Smooth muscle cell (in vitro differentiated cells): ENCODE results near the gene PDE5A. TPM values are rescaled to one million over a fixed set of nuclear protein-coding genes. Genes with fewer than 3 reads are reported as not detected.

Experiments used
- DNase-seq: peaks from one replicate; lab custom pipeline; 2025; ENCODE audit not compliant: unreplicated experiment; lab: John Stamatoyannopoulos, UW
- H2AFZ ChIP-seq: fragments of 200-600 bp; sonication (generic); 2 replicates; pipeline ENCODE4 v1.6.0; 2016; ENCODE audit warnings: antibody characterized with exemption, low read depth, mild to moderate bottlenecking
- H3F3A ChIP-seq: fragments of 200-600 bp; sonication (generic); 2 replicates; pipeline ENCODE4 v1.6.0; 2017; ENCODE audit warnings: antibody characterized with exemption, low read depth
- H3K27ac ChIP-seq: fragments of 200-600 bp; sonication (generic); 2 replicates; pipeline ENCODE4 v1.5.1; 2016; ENCODE audit warnings: low read depth, mild to moderate bottlenecking
- H3K27me3 ChIP-seq: fragments of 200-600 bp; sonication (generic); 2 replicates; pipeline ENCODE4 v1.6.1; 2016; ENCODE audit warnings: low read depth, mild to moderate bottlenecking
- H3K36me3 ChIP-seq: fragments of 200-600 bp; sonication (generic); 2 replicates; pipeline ENCODE4 v1.5.1; 2016; ENCODE audit warnings: low read depth
- H3K4me1 ChIP-seq: fragments of 200-600 bp; sonication (generic); 2 replicates; pipeline ENCODE4 v1.5.1; 2016; ENCODE audit warnings: low read depth
- H3K4me2 ChIP-seq: fragments of 200-600 bp; sonication (generic); 2 replicates; pipeline ENCODE4 v1.6.0; 2016; ENCODE audit warnings: mild to moderate bottlenecking
- H3K4me3 ChIP-seq: fragments of 200-600 bp; sonication (generic); 2 replicates; pipeline ENCODE4 v1.5.1; 2016; ENCODE audit warnings: mild to moderate bottlenecking
- H3K79me2 ChIP-seq: fragments of 200-600 bp; sonication (generic); 2 replicates; pipeline ENCODE4 v1.6.0; 2016; ENCODE audit warnings: low read depth, mild to moderate bottlenecking
- H3K9ac ChIP-seq: fragments of 200-600 bp; sonication (generic); 2 replicates; pipeline ENCODE4 v1.6.0; 2016; ENCODE audit warnings: low read depth
- H3K9me3 ChIP-seq: fragments of 200-600 bp; sonication (generic); replicated peaks from 2 replicates; pipeline ENCODE4 v1.5.1; 2016; ENCODE audit warnings: low read depth
- H4K20me1 ChIP-seq: fragments of 200-600 bp; sonication (generic); 2 replicates; pipeline ENCODE4 v1.6.0; 2016; ENCODE audit warnings: low read depth
- CTCF ChIP-seq: fragments of 200-600 bp; sonication (generic); IDR thresholded peaks from 2 replicates; pipeline ENCODE4 v1.5.1; 2017; ENCODE audit warnings: borderline replicate concordance, mild to moderate bottlenecking, antibody characterized with exemption; ENCODE audit not compliant: insufficient read depth, poor library complexity, severe bottlenecking
- WGBS: methylation state at CpG from one replicate; pipeline ENCODE4 v1.1.7; 2016; ENCODE audit warnings: low lambda C conversion rate; 5-methylcytosine and 5-hydroxymethylcytosine counted together
- polyA plus RNA-seq: library from polyadenylated mRNA; unstranded; fragments of >200 nt; fragmentation: Nextera tagmentation; extraction: Ambion mirVana; gene quantifications from 2 replicates; pipeline ENCODE4 v1.2.1, GENCODE V29; 2016
- total RNA-seq: library from RNA; depleted of rRNA; stranded (reverse); fragments of >200 nt; gene quantifications from 2 replicates; pipeline ENCODE4 v1.2.3, GENCODE V29; 2014

The PDE5A gene
- total and polyA plus RNA-seq, 2 experiments from 2014 or later = 4.1 to 18.3 TPM

GRCh38 chr4:119629142-119629471, 503 bp upstream of the PDE5A start:
- H3F3A ChIP-seq = no peaks in the 10 kb centered on the region

GRCh38 chr4:119627267-119628255, 1.0 kb downstream of the PDE5A start:
- Histone ChIP-seq H3K4me2 (peak overlapping the region; percentile 96), H3K27me3 (peaks cover 15% of the 10 kb centered on the region), H3F3A (no peaks in the 10 kb centered on the region), H3K36me3 (no peaks in the 10 kb centered on the region), H3K9me3 (no peaks in the 10 kb centered on the region), H3K4me1 (no peaks in the 10 kb centered on the region), H2AFZ (peak overlapping the region; percentile 97), H3K9ac (no peak overlapping the region), H3K27ac (no peak overlapping the region), H3K4me3 (peak overlapping the region; percentile 72), H3K79me2 (no peaks in the 10 kb centered on the region), H4K20me1 (no peaks in the 10 kb centered on the region)
- peak; percentile 40 for TF ChIP-seq CTCF
- peak; percentile 44 for DNase-seq
- WGBS = under 1% methylated on average over 64 of the region's 90 CpGs

More at GRCh38 chr4:119629142-119629471, 503 bp upstream of the PDE5A start:
- Histone ChIP-seq H3K9ac (no peak overlapping the region), H3K36me3 (no peaks in the 10 kb centered on the region), H3K27me3 (peaks cover 30% of the 10 kb centered on the region), H4K20me1 (no peaks in the 10 kb centered on the region), H3K4me3 (peak overlapping the region; percentile 72), H3K79me2 (no peaks in the 10 kb centered on the region), H3K4me1 (no peaks in the 10 kb centered on the region), H3K9me3 (no peaks in the 10 kb centered on the region), H3K27ac (no peak overlapping the region), H3K4me2 (peak overlapping the region; percentile 96), H2AFZ (peak overlapping the region; percentile 97)
- no peak for TF ChIP-seq CTCF
- WGBS = 4% methylated on average over 12 of the region's 12 CpGs
- DNase-seq = no peak

DNA sequence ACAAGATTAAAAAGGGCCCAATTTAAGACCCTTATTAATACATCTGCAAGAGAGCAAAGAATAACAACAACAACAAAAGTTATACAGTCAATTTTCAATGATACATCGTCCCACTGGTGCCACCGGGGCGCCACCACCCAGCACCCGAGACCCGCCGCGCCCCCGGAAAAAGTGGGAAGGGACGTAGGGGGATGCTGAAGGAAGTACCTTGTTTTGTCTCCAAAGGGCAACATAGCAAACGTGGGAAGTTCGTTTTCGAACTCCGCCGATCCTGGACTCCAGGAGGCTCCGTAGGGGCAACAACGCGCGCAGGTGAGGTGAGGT, 1.7 kb downstream of the PDE5A start:
- no peak for DNase-seq
- H3K4me3 ChIP-seq = peak overlapping the region; percentile 72
- 1% methylated on average over 18 of the region's 18 CpGs for WGBS
- H3F3A ChIP-seq = no peaks in the 10 kb centered on the region
- no peak overlapping the region for H3K27ac ChIP-seq
- peaks cover 15% of the 10 kb centered on the region for H3K27me3 ChIP-seq
- H3K79me2 ChIP-seq = no peaks in the 10 kb centered on the region
- peak overlapping the region; percentile 96 for H3K4me2 ChIP-seq
- H3K9ac ChIP-seq = no peak overlapping the region
- no peaks in the 10 kb centered on the region for H3K9me3 ChIP-seq
- H2AFZ ChIP-seq = peak overlapping the region; percentile 97
- H4K20me1 ChIP-seq = no peaks in the 10 kb centered on the region
- H3K4me1 ChIP-seq = no peaks in the 10 kb centered on the region
- no peak for TF ChIP-seq CTCF
- H3K36me3 ChIP-seq = no peaks in the 10 kb centered on the region
